Lower leg skin (tissue), 3 donors: Measurements from ENCODE around the gene PPP1R12B.
"Not testable (repeated sequence)": the region's sequence is repeated elsewhere in the genome, so short reads cannot be mapped to it uniquely, and the experiment has no call there.

Experiments
- CTCF ChIP-seq, 3 donors: fragments of 450-650 bp; IDR thresholded peaks; one replicate each; pipeline ENCODE4 v1.5.1; 2016; ENCODE audit warnings: antibody characterized with exemption in 3 of 3, mild to moderate bottlenecking in 3 of 3, moderate library complexity in 2 of 3
- POLR2A ChIP-seq, 2 donors: fragments of 450-650 bp; IDR thresholded peaks; one replicate each; pipeline ENCODE4 v1.6.1; 2016 to 2017; ENCODE audit warnings: antibody characterized with exemption in 2 of 2, mild to moderate bottlenecking in 1 of 2, moderate library complexity in 1 of 2

DNA sequence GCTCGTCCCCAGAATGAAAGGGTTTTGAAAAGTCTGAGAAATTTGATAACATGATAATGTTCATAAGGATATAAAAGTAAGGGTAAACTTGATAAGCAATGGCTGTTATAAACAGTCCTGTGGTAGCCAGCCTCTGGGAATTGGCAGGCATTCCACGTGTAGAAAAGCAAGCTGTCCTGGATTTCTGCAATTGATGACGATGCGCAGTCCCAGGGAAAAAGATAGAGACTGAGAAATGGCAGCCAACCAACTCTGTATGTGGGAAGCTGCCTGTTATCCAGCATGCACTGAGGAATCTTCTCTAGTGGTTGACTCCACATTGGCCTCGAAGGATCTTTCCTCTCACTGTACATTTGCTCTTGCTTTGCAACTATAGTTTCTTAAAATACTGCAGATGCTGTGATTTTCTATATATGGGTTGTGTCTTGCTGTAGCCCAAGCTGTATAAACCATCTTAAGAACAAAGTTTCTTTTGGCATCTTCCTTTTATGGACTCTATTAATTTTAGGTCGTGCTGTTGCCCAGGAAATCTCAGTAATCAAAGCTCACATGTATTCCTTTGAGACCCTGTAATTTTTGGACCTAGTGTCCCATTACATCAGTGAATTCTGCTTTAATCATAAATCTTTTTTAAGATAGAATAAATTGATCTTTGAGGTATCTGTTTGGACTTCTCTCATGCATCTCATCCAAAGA, 157.5 kb downstream of the PPP1R12B start:
- TF ChIP-seq POLR2A, CTCF (IDR thresholded peaks at IDR 0.05): not testable (repeated sequence)
